ENCODE data around the gene PPTC7.
"Not testable (repeated sequence)": the region's sequence is repeated elsewhere in the genome, so short reads cannot be mapped to it uniquely, and the experiment has no call there.

Gene PPTC7

GRCh38 chr12:110532644-110533043 is 50.5 kb downstream of the PPTC7 start:
- DNase-seq: no peak

GRCh38 chr12:110531741-110532333 is 51.3 kb downstream of the PPTC7 start:
- DNase-seq: no peak

GRCh38 chr12:110530511-110530910 is 52.6 kb downstream of the PPTC7 start:
- DNase-seq: no peak

GRCh38 chr12:110528277-110528839 is 54.8 kb downstream of the PPTC7 start:
- DNase-seq: no peak

- not testable (repeated sequence) for DNase-seq
These were observed 62.0 kb downstream of the PPTC7 start for GRCh38 chr12:110520876-110521712.

GRCh38 chr12:110518014-110518413 is 65.1 kb downstream of the PPTC7 start:
- not testable (repeated sequence) for DNase-seq

- DNase-seq: no peak
These were observed 66.1 kb downstream of the PPTC7 start for GRCh38 chr12:110516995-110517394.

- DNase-seq: no peak
These were observed 68.8 kb downstream of the PPTC7 start for GRCh38 chr12:110514363-110514762.

GRCh38 chr12:110513842-110514241 is 69.3 kb downstream of the PPTC7 start:
- no peak for DNase-seq

- no peak for DNase-seq
These were observed 75.0 kb downstream of the PPTC7 start for GRCh38 chr12:110508071-110508586.

- DNase-seq: no peak
These were observed 77.8 kb downstream of the PPTC7 start for GRCh38 chr12:110505332-110505731.

- no peak for DNase-seq
These were observed 79.7 kb downstream of the PPTC7 start for GRCh38 chr12:110503432-110503831.

- DNase-seq: peak; percentile 97 to 98
These were observed 81.1 kb downstream of the PPTC7 start, which contains the start of the genes RAD9B and VPS29 for GRCh38 chr12:110501752-110502738. Gene RAD9B, plus strand, starts transcription at chr12:110502331. Its CDS starts 7 bp downstream, at chr12:110502338. Gene VPS29, minus strand, starts transcription at chr12:110502111. Its CDS starts 60 bp downstream, at chr12:110502051.

GRCh38 chr12:110501399-110501751 is 81.7 kb downstream of the PPTC7 start:
- peak; percentile 51 to 82 for DNase-seq

GRCh38 chr12:110498984-110499706 is 84.0 kb downstream of the PPTC7 start:
- DNase-seq: no peak
